HG02588 (cell line): ENCODE data around the gene SUGP1.

Experiments
- ATAC-seq: cut with Tn5 transposase; IDR thresholded peaks from one replicate; pipeline ENCODE4 v1.9.1; 2021; ENCODE audit warnings: mild to moderate bottlenecking, moderate library complexity; ENCODE audit not compliant: unreplicated experiment

The SUGP1 gene

DNA sequence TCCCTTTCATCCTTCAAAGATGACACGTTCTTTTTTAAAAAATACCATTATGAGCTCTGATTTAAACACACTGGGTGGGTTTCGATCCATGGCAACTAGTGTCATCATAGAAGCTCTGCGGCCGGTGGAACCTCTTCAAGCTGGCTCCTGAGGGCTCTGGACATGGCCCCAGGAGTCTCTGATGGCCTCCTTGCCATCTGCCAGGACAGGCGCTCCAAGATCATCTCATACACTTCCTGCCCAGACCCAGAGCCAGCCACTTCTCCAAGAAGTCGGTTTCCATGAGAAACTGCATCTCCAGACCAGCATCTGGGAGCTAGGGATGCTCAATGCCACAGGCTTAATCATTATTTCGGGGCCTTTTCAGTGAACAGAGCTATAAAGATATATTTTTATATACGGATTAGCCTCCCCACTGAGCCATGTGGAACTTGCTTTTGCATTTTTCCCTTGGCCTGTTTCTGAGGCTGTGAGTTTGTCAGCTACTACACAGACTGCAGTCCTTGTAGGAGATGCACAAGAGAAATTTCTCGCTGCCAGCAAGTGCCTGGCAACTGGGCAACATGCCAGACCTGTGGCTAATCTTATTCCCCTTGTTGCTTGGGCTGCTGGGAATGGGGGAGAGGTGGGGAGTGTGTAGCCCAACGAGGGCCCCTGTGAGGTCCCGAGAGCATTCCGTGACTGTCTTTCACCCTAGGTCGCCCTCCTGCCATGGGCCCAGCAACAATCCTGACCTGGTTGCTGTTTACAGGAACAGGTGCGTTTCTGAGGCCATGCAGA lies 15.9 kb downstream of the SUGP1 start:
- no peak for ATAC-seq

DNA sequence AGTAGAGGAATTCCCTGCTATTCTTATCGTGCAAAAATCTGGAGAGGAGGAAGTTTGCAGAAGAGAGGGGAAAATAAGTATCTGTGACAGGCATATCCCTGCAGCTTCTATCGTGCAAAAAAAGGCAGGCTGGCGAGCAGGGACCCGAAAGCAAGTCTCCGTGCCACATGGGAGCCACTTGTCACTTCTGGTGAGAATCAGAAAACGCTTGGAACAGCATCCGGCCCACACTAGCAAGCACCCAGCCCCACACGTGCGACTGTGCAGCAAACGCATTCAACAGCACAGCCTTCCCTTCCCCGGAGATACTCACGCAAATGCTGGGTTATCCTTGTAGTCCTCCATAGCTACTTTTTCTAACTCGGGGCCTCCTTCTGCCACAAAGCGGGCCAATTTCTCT lies 16.9 kb downstream of the SUGP1 start:
- no peak for ATAC-seq

DNA sequence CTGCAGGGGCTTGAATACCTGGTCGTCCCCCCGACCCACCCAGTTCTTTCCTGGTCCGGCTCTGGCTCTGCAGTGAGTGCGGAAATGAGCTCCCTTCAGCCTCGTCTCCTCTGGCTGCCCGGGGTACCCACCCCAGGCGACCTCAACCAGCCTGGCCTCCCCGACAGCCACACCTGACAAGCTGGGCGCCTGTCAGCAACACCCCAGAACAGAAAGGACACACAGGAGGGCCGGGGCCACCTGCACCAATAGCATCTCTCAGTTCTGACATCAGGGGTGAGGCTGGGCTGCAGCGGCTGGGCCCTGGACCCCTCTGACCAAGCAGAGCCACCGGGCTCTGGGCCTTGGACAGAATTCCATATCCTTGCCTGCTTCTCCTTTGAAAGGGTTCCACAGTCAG lies 19.7 kb downstream of the SUGP1 start:
- ATAC-seq: no peak

DNA sequence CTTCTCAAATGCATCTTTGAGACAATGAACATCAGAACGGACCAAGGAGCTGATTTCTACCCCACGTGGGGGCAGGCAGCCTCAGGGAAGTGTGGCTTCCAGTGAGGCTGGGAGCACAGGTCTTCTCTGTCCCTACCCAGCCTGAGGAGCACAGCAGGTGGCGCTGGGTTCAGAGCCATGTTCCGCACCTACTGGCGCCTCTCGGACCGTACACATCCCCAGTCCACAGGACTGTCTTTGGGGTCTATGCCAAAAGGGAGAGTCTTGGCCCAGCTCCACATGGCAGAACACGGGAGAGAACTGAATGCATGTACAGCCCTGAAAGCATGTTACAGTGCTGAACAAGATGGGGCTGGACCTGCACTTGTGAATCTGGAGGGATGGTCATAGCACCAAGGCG lies 22.6 kb downstream of the SUGP1 start:
- no peak for ATAC-seq

DNA sequence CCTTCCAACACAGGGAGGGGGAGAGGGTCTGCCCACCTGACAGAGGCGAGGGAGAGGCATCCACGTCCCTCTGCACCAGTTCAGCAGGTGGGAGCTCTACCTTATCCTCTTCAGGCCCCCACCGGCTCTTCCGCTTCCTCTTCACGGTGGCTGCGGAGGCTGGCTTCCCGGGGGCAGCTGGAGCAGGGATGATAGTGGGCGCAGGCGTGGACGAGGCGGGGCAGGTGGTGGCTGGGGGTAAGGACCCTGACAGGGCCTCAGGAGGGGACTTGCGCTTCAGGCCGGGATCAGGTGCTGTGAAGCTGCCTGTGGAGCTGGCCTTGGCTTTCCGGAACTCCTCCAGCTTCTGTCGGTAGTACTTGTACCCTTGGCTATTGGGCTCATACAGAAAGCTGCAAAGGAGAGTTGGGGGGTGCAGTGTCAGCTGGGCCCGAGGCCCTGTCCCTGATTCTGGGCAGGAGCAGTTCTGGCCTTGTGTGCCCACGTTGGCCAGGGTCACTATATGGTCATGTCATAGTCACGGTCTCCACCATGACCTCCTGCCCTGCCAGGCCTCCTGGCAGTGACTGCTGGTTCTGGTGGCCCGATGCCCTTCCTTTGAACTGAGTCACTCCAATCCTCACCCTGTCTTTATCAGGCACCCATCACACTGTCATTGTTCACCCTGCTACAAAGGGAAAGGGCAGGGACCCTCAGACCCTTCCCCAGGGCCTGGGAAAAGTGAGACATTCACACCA lies 23.2 kb downstream of the SUGP1 start:
- no peak for ATAC-seq

DNA sequence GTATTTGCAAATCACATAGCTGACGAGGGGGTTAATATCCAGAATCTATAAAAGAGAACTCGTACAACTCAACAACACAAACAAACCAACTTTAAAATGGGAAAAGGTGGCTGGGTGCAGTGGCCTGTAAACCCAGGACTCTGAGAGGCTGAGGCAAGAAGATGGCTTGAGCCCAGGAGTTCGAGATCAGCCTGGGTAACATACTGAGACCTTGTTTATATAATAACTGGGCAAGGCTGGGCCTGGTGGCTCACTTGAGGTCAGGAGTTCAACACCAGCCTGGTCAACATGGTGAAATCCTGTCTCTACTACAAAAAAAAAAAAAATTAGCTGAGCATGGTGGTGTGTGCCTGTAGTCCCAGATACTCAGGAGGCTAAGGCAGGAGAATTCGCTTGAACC lies 25.4 kb downstream of the SUGP1 start:
- no peak for ATAC-seq

DNA sequence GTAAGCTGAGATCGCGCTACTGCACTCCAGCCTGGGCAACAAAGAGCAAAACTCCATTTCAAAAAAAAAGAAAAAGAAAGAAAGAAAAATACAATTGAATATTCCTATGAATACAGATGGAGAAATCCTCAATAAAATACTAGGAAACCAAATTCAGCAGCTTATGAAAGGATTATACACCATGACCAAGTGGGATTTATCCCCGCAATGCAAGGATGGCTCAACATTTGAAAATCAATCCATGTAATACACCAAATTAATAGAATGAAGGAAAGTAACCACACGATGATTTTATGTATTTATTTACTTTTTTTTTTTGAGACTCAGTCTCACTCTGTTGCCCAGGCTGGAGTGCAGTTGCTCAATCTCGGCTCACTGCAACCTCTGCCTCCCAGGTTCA lies 27.7 kb downstream of the SUGP1 start:
- no peak for ATAC-seq

DNA sequence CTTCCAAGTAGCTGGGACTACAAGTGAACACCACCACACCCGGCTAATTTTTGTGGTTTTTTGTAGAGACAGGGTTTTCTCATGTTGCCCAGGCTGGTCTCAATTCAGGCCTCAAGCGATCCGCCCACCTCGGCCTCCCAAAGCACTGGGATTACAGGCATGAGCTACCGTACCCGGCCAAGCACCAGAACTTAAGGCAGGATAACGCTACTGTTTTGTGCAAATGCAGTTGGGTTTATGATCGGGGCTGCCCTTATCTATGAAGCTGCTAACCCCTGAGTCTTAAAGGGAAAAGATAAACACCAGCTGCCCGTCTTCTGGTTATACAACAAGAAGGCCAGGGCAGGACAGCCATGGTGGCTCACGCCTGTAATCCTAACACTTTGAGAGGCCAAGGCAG lies 34.6 kb downstream of the SUGP1 start:
- no peak for ATAC-seq

DNA sequence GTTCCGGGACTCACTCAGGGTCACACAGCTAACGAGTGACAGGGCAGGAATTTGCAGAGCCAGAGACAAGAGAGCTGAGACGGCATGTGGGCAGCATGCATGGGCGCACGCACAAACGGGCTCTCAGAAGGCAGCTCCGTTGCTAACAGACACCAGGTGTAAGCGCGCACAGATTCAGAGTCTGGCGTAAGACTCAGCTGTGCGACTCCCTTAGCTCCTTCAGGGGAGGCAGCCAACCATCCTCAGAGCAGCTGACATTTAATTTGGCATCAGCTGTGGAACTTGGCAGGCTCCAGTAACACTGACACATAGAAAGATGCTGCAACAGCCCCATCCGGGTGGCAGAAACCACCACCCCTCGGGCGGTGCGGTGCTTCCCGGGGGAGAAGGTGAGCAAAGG lies 39.7 kb downstream of the SUGP1 start:
- ATAC-seq: no peak

DNA sequence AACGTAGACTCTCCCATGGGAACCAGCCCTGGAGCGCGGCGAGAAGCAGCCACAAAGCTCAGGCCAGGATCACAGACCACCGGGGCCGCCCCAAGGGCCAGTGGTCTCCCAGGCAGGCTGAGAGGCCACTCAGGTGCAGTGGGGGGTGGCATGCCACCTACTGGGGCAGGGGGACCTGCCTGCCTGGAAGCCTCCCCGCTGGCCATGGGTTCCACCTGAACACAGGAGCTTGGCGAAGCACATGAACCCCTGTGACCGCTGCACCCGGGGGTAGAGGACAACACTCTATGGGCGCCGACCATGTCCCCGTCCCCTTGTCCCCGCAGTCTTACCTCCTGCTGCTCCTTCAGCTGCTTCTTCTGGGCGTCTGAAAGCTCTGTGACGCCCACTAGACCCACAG lies 40.5 kb downstream of the SUGP1 start:
- ATAC-seq: no peak

DNA sequence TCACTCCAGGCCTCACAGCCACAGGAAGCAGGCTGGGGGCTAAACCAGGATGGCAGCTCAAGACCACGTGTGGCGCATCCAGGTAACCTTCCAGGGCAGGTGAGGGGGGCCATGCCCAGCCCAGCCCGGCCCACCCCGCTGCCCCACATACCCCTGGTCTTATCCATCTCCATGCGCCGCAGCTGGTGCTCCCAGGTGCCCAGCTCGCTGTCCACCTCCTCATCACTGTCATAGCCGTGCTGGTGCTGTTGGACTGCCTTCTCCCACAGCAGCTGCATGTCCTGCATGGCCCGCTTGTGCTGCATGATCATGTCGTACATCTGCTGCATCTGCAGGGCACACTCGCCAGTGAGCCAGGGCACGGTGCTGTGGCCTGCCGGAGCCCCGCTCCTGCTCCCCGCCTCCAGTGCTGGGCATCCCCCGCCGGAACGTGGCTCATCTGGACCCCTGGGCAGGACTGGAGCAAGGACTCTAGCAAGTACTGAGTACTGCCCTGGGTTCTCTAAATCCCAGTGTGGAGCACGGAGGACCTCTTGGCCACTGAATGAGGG lies 41.2 kb downstream of the SUGP1 start:
- no peak for ATAC-seq

DNA sequence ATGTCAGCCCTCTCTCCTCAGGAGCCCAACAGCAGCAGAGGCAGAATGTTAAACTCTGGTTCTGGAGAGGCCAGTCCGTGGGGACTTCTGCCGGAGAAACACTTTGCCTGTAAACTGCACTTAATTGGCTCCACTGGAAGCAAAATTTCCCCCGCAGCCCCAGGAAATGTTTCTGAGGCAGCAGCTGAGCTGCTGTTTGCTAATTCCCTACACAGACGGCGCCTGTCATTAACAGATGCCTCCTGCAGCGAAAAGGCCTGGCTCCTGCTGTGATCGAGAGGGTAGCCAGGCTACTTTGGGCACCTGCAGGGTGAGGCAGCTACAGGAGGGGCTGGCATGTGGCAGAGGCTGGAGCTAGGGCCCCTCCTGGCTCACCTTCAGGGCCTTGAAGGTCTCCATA lies 42.0 kb downstream of the SUGP1 start:
- no peak for ATAC-seq

DNA sequence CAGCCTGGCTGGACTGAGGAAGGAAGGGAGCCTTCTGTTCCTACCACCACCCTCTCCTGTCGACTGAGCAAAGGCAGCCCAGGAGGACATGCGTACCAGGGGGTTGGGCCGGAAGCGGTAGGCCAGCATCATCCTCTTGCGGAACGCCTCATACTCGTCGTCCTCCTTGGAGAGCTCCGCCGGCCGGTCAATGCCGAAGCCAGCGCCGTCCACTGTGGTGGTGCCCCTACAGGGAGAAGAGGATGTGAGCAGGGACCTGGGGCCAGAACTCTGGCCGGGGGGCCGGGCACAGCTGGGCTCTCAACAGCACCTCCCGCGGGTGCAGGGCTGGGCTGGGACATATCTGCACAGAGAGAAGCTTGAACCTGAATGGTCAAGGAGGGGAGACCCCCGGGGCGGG lies 43.5 kb downstream of the SUGP1 start:
- no peak for ATAC-seq

DNA sequence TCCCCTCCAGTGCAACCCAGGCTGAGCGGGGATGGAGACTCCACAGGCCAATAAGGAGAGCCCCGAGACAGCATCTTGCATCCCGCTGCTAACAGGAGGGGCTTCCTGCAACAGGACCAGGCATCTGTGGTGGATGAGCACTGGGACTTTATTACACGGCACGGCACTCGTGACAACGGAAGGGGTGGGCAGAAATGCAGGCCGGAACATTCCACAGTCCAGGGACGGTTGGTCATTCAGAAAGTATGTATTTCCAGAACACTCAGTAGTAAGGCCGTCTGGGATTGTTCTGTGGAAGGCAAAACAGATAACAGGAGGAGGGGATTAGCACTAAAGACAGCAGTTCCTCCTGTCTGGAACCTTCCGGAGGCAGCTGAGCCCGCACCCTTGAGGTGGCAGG lies 43.9 kb downstream of the SUGP1 start:
- no peak for ATAC-seq

DNA sequence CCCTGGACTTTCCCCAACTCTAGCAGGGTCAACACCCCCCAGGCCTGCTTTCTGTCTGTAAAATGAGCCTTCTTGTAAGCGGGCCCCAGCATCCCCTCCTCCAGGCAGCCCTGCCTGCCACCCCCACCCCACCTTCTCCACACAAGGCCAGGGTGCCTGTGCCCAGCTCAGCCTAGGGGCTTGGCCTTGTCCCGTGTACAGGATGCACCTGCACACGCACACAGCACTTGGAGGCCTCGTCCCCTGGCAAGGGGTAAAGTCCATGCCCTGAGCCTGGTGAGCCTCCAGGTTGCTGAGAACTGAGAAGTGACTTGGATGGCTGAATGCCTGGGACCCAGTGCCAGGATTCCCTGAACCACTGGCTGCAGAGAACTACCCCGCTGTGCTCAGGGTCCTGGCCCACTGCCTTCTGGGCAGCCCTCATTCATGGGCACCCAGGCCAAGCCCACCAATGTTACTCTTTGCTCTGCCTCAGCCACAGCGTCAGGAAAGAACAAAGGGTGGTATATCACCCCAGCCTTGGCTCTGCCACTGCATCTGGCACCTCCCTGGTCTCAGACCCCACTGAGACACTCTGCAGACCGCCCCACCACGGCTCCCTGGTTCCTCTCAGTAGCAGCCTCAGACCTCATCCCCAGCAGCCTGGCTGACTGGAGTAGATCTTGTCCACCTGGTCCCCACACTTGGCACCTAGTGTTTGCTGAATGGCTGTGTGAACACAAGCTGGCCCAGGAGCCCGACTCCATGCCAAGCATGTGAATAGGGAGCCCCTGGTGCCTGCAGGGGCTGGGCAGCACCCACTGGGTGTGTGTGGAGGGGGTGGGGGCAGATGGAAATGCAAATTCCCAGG lies 45.4 kb downstream of the SUGP1 start:
- no peak for ATAC-seq

DNA sequence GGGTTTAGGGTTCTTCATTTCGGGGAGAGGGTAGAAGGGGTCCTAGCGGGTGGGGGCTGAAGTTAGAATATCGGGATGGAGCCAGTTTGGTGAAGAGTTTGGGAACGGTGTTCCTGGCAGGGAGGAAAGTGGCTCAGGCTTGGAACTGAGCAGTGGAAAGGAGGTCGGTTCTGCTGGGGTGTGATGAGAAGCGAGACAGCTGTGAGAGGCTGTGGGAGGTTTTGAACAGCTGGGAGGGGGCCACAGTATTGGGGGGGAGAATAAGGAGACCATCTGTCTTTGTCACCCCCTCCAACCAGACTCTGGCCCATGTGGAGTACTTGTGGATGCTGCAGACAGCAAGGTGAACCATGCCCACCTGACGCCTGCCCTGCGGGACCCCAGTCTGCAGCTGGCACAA lies 46.2 kb downstream of the SUGP1 start:
- ATAC-seq: no peak

DNA sequence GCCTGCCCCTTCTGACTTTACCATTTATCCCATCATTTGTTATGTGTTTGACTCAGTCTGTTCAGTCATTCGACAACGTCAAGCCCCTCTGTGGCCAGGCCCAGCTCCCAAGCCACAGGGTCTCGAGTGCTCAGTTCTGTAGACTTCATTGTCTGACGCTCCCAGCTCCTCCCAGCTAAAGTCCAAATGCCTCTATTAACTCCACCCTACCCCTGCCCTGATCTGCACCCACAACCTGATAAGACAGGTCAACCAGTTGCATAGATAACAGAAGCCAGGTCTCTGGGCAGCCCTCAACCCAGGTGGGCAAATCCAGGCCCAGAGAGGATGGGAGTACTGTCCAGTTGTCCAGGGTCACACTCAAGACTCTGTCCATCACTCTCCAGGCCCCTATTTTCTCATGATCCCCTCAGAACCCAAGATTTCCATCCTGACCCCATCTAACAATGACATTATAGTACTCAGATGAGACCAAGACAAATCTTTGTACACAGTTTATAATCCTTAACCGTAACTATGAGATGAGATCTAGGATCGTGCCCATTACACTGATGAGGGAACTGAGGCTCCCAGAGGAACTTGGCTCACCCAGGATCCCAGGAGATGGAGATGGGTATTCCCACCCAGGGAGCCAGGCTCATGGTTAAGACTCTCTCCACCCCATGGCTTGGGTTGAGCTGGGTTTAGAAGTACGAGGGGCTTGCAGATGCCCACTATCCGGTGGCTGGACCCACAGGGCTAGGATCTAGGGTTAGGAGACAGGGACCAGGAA lies 48.3 kb downstream of the SUGP1 start:
- ATAC-seq: no peak

DNA sequence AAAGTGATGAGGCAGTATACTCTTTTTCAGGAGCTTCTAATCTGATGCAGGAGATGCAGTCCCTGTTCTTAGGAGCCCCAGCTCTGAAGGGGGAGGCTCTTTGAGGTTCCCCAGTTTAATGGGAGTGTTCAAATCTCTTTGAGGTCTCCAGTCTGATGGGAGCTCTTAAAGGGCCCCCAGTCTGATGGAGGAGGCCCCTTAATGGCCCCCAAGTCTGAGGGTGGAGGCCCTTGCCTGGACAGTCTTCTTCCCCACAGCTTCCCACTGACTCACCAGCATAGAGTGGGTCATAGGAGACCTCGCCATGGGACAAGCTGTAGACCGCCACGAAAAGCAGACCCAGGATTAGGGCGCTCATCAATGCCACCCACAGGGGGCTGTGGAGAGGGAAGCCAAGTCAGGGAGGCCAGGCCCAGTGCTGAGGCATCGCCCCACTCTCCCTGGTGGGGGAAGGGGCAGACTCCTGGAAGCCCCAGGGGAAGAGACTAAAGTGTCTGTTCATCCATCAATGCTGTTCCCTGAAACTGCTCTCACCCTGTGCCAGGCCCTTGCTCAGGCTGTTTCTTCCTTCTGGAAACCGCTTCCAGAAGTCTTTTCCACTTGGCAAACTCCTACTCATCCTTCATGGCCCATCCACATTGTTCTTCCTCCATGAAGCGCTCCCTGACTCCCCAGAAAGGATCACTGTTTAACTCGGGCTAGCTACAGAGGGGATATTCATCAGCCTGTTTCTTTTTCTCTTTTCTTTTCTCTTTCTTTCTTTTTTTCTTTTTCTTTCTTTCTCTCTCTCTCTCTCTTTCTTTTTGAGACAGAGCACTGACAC lies 49.3 kb downstream of the SUGP1 start:
- ATAC-seq: no peak

DNA sequence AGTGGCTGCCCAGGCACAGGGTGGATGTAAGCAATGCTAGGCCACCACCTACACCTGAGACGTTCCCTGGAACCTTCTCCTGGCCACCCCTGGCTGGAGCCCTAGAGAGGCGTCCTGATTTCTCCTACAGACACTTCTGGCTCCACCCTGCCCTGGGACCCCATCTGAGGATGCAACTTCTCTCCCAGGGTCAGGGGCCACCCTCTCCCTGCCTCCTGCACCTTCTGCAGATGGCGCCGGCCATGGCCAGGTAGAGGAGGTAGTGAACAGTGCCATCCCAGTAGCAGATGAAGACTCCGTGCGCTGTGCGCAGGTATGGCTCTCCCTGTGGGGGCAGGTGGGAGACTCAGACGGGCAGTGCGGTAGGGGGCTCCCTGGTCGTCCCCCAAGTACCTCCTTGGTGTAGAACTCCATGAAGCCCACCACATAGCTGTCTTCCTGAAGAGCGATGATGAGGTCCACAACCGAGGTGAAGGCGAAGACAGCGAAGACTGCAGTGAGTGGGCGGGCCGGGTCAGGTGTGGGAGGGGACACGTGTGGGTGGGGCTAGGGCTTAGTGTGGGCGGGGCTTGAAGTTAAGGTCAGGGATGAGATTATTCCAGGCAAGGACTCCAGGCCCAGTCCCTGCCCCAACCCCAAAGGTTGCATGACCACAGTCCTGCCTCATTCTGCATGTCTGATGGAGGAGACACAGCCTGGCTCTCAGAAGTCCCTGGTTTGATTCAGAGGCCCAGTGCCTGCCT lies 50.2 kb downstream of the SUGP1 start:
- ATAC-seq: no peak
